H9 (cell line): ENCODE data around the gene CCSER1. TPM values are rescaled to one million over a fixed set of nuclear protein-coding genes. Genes with fewer than 3 reads are reported as not detected.

Experiments
- DNase-seq: peaks from one replicate; pipeline ENCODE4 v3.0.0-alpha.2; 2017
- H2AFZ ChIP-seq: one replicate; pipeline ENCODE4 v1.6.1; 2013; ENCODE audit warnings: mild to moderate bottlenecking, low read length, control low read depth, moderate library complexity
- H2AK5ac ChIP-seq: 2 replicates; pipeline ENCODE4 v1.6.1; 2013; ENCODE audit warnings: low read length, control low read depth, mixed read lengths; ENCODE audit not compliant: insufficient read length
- H2BK120ac ChIP-seq: one replicate; pipeline ENCODE4 v1.6.1; 2013; ENCODE audit warnings: low read depth, mild to moderate bottlenecking, low read length, control low read depth, inconsistent platforms; ENCODE audit not compliant: poor library complexity, severe bottlenecking
- H2BK12ac ChIP-seq: 2 replicates; pipeline ENCODE4 v1.6.1; 2013; ENCODE audit warnings: low read length, control low read depth, mixed read lengths, low read depth; ENCODE audit not compliant: insufficient read length
- H2BK15ac ChIP-seq: 2 replicates; pipeline ENCODE4 v1.6.1; 2013; ENCODE audit warnings: low read depth, low read length, control low read depth
- H2BK20ac ChIP-seq: one replicate; pipeline ENCODE4 v1.6.1; 2013; ENCODE audit warnings: low read depth, mild to moderate bottlenecking, low read length, control low read depth, inconsistent platforms; ENCODE audit not compliant: poor library complexity, severe bottlenecking
- H2BK5ac ChIP-seq: 2 replicates; pipeline ENCODE4 v1.6.1; 2013; ENCODE audit warnings: low read length, control low read depth, mixed read lengths; ENCODE audit not compliant: insufficient read length
- H3K14ac ChIP-seq: 2 replicates; pipeline ENCODE4 v1.6.1; 2013; ENCODE audit warnings: low read length, control low read depth; ENCODE audit not compliant: insufficient read depth
- H3K18ac ChIP-seq: 2 replicates; pipeline ENCODE4 v1.6.1; 2013; ENCODE audit warnings: low read depth, mild to moderate bottlenecking, mixed read lengths, low read length, control low read depth; ENCODE audit not compliant: insufficient read length
- H3K23ac ChIP-seq: 2 replicates; pipeline ENCODE4 v1.6.1; 2013; ENCODE audit warnings: low read length, control low read depth, mixed read lengths, low read depth; ENCODE audit not compliant: insufficient read length
- H3K23me2 ChIP-seq: 2 replicates; pipeline ENCODE4 v1.6.1; 2013; ENCODE audit warnings: low read depth, mild to moderate bottlenecking, mixed read lengths, low read length, control low read depth; ENCODE audit not compliant: insufficient read length, poor library complexity, severe bottlenecking
- H3K27ac ChIP-seq: 2 replicates; pipeline ENCODE4 v1.5.1; 2013; ENCODE audit warnings: low read length, control low read depth, mixed read lengths, low read depth; ENCODE audit not compliant: insufficient read length
- H3K27me3 ChIP-seq: 2 replicates; pipeline ENCODE4 v1.6.1; 2013; ENCODE audit warnings: low read length, control low read depth, inconsistent platforms; ENCODE audit not compliant: insufficient read depth
- H3K4ac ChIP-seq: 2 replicates; pipeline ENCODE4 v1.6.1; 2013; ENCODE audit warnings: low read depth, mild to moderate bottlenecking, control low read depth, inconsistent platforms, low read length, moderate library complexity
- H3K4me1 ChIP-seq: 2 replicates; pipeline ENCODE4 v1.6.1; 2013; ENCODE audit warnings: low read length, control low read depth, inconsistent platforms; ENCODE audit not compliant: insufficient read depth
- H3K4me2 ChIP-seq: 2 replicates; pipeline ENCODE4 v1.6.1; 2013; ENCODE audit warnings: low read length, control low read depth, mixed read lengths; ENCODE audit not compliant: insufficient read length, insufficient read depth
- H3K56ac ChIP-seq: 2 replicates; pipeline ENCODE4 v1.6.1; 2013; ENCODE audit warnings: low read depth, mild to moderate bottlenecking, mixed read lengths, low read length, control low read depth; ENCODE audit not compliant: insufficient read length
- H3K79me1 ChIP-seq: 2 replicates; pipeline ENCODE4 v1.6.1; 2013; ENCODE audit warnings: low read depth, mild to moderate bottlenecking, moderate library complexity, low read length, control low read depth, inconsistent platforms; ENCODE audit not compliant: insufficient read depth, poor library complexity, severe bottlenecking
- H3K79me2 ChIP-seq: 2 replicates; pipeline ENCODE4 v1.6.1; 2013; ENCODE audit warnings: low read length, control low read depth, inconsistent platforms; ENCODE audit not compliant: insufficient read depth
- H3K9ac ChIP-seq: 2 replicates; pipeline ENCODE4 v1.6.1; 2013; ENCODE audit warnings: low read length, control low read depth, mixed read lengths; ENCODE audit not compliant: insufficient read length; ENCODE audit errors: extremely low read depth
- H3K9me3 ChIP-seq: one replicate; pipeline ENCODE4 v1.6.1; 2013; ENCODE audit warnings: low read depth, low read length, inconsistent platforms; ENCODE audit not compliant: control insufficient read depth
- H3T11ph ChIP-seq: one replicate; pipeline ENCODE4 v1.6.1; 2013; ENCODE audit warnings: mild to moderate bottlenecking, low read length, control low read depth, inconsistent platforms
- H4K20me1 ChIP-seq: one replicate; pipeline ENCODE4 v1.6.1; 2013; ENCODE audit not compliant: control insufficient read depth, insufficient read length, insufficient read depth
- H4K5ac ChIP-seq: 2 replicates; pipeline ENCODE4 v1.6.1; 2013; ENCODE audit warnings: low read depth, mild to moderate bottlenecking, mixed read lengths, low read length, control low read depth; ENCODE audit not compliant: insufficient read length
- H4K8ac ChIP-seq: replicated peaks from 2 replicates; pipeline ENCODE4 v1.6.1; 2013; ENCODE audit warnings: low read length, control low read depth, mixed read lengths, low read depth; ENCODE audit not compliant: insufficient read length
- H4K91ac ChIP-seq: 2 replicates; pipeline ENCODE4 v1.6.1; 2013; ENCODE audit warnings: low read depth, mild to moderate bottlenecking, moderate library complexity, mixed read lengths, low read length, control low read depth; ENCODE audit not compliant: insufficient read length
- H3K27ac Mint-ChIP-seq, 3 experiments: 2 replicates in 2 of 3; 3 replicates in 1 of 3; pipeline ENCODE4 v1.8.0; 2020 to 2021; ENCODE audit warnings: mixed read lengths in 3 of 3, mild to moderate bottlenecking in 1 of 3, moderate library complexity in 1 of 3
- H3K27me3 Mint-ChIP-seq: 2 replicates; pipeline ENCODE4 v1.8.0; 2021; ENCODE audit warnings: low read depth, mild to moderate bottlenecking, moderate library complexity, mixed read lengths
- H3K36me3 Mint-ChIP-seq, 3 experiments: 2 replicates in 2 of 3; 3 replicates in 1 of 3; pipeline ENCODE4 v1.8.0; 2020 to 2021; ENCODE audit warnings: low read depth in 3 of 3, mixed read lengths in 3 of 3; ENCODE audit not compliant: insufficient read depth in 1 of 3
- H3K4me1 Mint-ChIP-seq, 2 experiments: 2 replicates each; pipeline ENCODE4 v1.8.0; 2020; ENCODE audit warnings: mixed read lengths in 2 of 2
- H3K4me3 Mint-ChIP-seq, 2 experiments: 2 replicates in 1 of 2; 3 replicates in 1 of 2; pipeline ENCODE4 v1.8.0; 2020 to 2021; ENCODE audit warnings: mild to moderate bottlenecking in 2 of 2, mixed read lengths in 2 of 2, moderate library complexity in 1 of 2
- H3K9me3 Mint-ChIP-seq, 2 experiments: 2 replicates in 1 of 2; 3 replicates in 1 of 2; pipeline ENCODE4 v1.8.0; 2020; ENCODE audit warnings: mild to moderate bottlenecking in 2 of 2, mixed read lengths in 2 of 2, moderate library complexity in 1 of 2
- CTCF ChIP-seq: fragments of 200-600 bp; sonication (generic); conservative IDR thresholded peaks from 3 replicates; pipeline ENCODE4 v1.8.0; 2021; ENCODE audit warnings: antibody characterized with exemption, mild to moderate bottlenecking
- WGBS: extraction: QIAGEN DNeasy Blood & Tissue Kit; methylation state at CpG from one replicate; pipeline ENCODE4 v1.1.7; 2013; ENCODE audit warnings: missing lambda C conversion rate, low lambda C conversion rate, mixed read lengths; ENCODE audit not compliant: insufficient read length; ENCODE audit errors: extremely low coverage; 5-methylcytosine and 5-hydroxymethylcytosine counted together
- total RNA-seq: library from RNA; stranded (reverse); gene quantifications from 2 replicates; pipeline ENCODE4 v1.2.1, GENCODE V29; 2021

Gene CCSER1
- total RNA-seq, 1 experiment from 2014 or later, result 0.37 TPM

GRCh38 chr4:91567594-91567993 lies 1440.4 kb downstream of the CCSER1 start:
- no peak overlapping the region for H4K8ac ChIP-seq
- no peaks in the 10 kb centered on the region; the same call in 1 of the 2 replicates for H3K4me1 ChIP-seq
- no peaks in the 10 kb centered on the region for H3K27me3 ChIP-seq
- H2BK12ac ChIP-seq, result no peak overlapping the region
- no peaks in the 10 kb centered on the region for H4K20me1 ChIP-seq
- H2BK20ac ChIP-seq, result no peak overlapping the region
- no peak for DNase-seq
- H3K79me2 ChIP-seq, result no peaks in the 10 kb centered on the region
- H3K23me2 ChIP-seq, result no peaks in the 10 kb centered on the region
- Mint-ChIP-seq H3K4me3 (no peak overlapping the region; a peak in 2 of 5 replicates), H3K27ac (peak overlapping the region; percentile 71 to 96 (median 82); a peak in 6 of 7 replicates), H3K9me3 (peaks cover 67% of the 10 kb centered on the region in 2 experiments), H3K36me3 (peaks cover 59 to 88% (median 61%) of the 10 kb centered on the region in 3 experiments), H3K27me3 (no peaks in the 10 kb centered on the region), H3K4me1 (peaks cover 29 to 33% of the 10 kb centered on the region in 2 experiments)
- no peak overlapping the region for H4K91ac ChIP-seq
- no peak overlapping the region for H3K18ac ChIP-seq
- H2AK5ac ChIP-seq, result no peak overlapping the region
- H3K56ac ChIP-seq, result no peak overlapping the region
- no peak overlapping the region for H2BK15ac ChIP-seq
- H3K9ac ChIP-seq, result no peak overlapping the region
- no CpG with 5 or more reads among the region's 1 CpG for WGBS
- no peak overlapping the region for H3T11ph ChIP-seq
- H2AFZ ChIP-seq, result no peak overlapping the region
- H3K79me1 ChIP-seq, result no peaks in the 10 kb centered on the region
- no peak for TF ChIP-seq CTCF
- peaks cover 11% of the 10 kb centered on the region for H3K9me3 ChIP-seq
- H4K5ac ChIP-seq, result no peak overlapping the region
- no peak overlapping the region for H2BK5ac ChIP-seq
- H3K27ac ChIP-seq, result no peak overlapping the region
- H2BK120ac ChIP-seq, result no peak overlapping the region
- H3K14ac ChIP-seq, result no peak overlapping the region
- H3K4ac ChIP-seq, result no peak overlapping the region
- H3K23ac ChIP-seq, result no peak overlapping the region
- H3K4me2 ChIP-seq, result no peak overlapping the region
